GM19397 (cell line): ENCODE data around the gene OSTM1.
"Not testable (repeated sequence)": the region's sequence is repeated elsewhere in the genome, so short reads cannot be mapped to it uniquely, and the experiment has no call there.

ENCODE experiments used
- ATAC-seq: cut with Tn5 transposase; IDR thresholded peaks from one replicate; pipeline ENCODE4 v1.9.1; 2021; ENCODE audit warnings: mild to moderate bottlenecking, moderate library complexity; ENCODE audit not compliant: unreplicated experiment

Gene OSTM1

DNA sequence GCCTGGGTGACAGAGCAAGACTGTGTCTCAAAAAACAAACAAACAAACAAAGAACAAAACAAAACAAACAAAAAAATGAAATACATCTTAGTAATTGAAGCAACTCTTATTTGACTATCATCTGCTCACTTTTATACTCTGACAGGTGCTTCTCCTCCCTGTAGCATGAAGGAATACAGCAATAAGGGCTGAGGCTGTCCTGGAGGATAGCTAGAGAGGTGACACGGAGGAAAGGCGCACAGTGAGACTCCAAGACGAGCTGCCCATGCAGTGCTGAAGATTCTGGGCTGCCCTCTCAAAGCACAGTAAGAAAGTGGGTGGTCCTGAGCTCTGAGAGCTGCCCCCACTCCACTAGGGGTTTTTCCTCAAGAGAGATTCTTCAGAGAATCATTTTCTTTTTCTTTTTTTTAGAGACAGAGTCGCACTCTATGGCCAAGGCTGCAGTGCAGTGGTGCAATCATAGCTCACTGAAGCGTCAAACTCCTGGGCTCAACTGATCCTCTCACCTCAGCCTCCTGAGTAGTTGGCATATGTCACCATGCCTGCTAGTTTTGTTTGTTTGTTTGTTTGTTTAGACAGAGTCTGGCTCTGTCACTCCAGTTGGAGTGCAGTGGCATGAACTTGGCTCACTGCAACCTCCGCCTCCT is 50.0 kb downstream of the OSTM1 start:
- ATAC-seq, result no peak

DNA sequence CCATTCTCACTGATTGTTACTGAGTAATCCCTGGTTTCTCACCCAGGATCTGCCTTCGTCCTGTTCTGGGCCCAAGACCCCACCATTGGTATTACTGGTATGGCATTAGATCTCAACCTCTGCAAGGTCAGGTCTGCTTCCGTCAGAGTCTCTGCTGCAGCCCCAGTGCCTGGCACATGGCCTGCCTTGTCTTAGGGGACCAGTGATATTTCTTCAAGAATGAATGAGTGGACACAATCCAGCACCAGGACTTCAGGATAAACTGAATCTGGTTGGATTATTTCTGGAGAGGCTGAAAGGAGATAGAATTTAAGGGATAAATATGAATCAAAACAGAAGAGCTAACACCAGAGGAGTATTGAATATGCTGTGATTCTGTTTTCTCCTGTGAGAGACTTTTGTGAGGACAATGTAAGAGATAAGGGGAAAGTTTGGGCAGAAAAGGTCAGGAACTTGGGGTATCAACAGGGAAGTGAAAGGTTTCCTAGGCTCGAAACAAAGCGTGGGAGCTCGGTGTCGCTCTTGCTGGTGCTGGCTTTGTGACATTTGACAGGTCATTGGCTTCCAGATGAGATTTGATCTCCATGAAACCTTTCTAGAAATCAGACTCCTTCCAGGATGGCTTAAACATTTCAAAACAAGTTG is 53.9 kb downstream of the OSTM1 start:
- ATAC-seq, result no peak

DNA sequence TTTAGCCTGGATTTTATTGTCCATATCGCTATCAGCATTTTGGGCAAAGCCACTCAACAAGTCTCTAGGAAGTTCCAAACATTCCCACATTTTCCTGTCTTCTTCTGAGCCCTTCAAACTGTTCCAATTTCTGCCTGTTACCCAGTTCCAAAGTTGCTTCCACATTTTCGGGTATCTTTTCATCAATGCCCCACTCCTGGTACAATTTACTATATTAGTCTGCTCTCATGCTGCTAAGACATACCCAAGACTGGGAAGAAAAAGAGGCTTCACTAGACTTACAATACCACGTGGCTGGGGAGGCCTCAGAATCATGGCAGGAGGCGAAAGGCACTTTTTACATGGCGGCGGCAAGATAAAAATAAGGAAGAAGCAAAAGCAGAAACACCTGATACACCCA is 58.3 kb downstream of the OSTM1 start:
- ATAC-seq, result not testable (repeated sequence)

DNA sequence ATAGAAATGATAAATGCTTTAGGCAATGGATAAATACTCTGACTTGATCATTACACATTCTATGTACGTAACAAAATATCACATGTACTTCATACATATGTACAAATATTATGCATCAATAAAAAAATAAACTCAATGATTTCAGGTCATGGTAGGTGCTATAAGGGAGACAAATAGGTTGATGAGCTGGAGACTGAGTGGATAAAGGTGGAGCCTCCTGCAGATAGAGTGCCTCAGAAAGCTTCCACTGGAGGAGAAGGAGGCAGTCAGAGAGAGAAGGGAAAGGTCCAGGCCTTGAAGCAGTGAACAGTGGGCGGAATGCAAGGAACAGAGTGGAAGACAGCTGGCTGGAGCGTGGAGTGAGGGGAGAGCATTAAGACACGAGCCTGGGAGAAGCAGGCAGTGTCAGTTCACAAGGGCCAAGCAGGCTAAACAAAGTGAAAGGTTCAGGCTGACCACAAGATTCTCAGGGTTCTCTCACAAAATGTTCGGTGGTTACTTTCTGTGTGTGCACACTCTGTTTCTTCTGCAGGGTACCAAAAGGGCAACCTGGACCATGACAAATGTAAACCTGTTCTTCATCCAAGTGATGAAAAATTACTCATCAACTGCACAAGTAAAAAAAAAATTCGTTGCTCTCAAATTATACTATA is 60.6 kb downstream of the OSTM1 start:
- no peak for ATAC-seq

DNA sequence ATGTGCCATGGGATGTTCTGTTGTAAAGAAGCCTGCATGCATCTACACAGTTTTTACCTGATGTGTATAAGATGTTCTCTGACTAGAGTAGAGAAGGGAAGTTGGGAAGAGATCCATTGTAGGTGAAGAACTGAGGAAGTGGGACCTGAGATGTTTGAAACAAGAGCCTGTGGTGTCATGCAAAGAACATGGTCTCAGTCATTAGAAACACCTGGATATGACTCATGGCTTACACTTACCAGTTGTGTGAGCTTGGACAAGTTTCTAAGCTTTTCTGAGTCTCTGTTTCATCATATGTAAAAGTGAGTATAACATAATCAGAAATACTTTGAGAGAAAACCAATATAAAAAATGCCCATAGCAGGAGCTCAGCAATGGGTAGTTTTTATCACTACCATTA is 64.6 kb downstream of the OSTM1 start:
- ATAC-seq, result no peak

DNA sequence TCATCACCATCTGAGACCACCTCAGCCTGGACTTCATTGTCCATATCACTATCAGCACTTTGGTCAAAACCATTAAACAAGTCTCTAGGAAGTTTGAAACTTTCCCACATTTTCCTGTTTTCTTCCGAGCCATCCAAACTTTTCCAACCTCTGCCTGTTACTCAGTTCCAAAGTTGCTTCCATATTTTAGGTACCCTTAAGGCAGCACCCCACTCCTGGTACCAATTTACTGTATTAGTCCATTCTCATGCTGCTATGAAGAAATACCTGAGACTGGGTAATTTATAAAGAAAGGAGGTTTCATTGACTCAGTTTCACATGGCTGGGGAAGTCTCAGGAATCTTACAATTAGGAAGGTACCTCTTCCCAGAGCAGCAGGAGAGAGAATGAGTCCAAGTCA is 65.3 kb downstream of the OSTM1 start:
- ATAC-seq, result not testable (repeated sequence)

DNA sequence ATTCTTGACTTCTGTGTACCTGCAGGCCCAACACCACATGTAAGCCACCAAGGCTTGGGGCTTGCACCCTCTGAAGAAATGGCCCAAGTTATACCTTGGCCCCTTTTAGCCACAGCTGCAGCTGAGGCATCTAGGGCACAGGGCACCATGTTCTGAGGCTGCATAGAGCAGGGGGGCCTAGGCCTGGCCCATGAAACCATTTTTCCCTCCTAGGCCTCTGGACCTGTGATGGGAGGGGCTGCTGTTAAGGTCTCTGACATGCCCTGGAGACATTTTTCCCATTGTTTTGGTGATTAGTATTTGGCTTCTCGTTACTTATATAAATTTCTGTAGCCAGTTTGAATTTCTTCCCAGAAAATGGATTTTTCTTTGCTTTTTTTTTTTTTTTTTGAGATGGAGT is 66.2 kb downstream of the OSTM1 start:
- no peak for ATAC-seq

DNA sequence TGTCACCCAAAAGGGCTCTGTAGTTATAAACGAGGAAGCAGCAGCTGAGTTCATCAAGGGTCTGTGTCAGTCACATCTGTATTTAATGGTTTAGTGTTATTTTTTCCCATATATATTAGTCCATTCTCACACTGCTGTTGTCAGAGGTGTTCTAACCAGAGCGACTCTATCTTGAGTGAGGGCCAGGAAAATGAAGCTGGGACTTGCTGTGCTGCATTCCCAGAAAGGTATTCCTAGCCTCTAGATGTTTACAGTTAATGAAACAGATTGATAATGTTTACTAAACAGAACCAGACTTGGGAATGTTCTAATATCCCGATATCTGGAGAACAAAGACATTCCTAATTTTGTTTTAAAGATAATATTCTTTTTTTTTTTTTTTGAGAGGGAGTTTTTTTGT is 68.6 kb downstream of the OSTM1 start:
- no peak for ATAC-seq

DNA sequence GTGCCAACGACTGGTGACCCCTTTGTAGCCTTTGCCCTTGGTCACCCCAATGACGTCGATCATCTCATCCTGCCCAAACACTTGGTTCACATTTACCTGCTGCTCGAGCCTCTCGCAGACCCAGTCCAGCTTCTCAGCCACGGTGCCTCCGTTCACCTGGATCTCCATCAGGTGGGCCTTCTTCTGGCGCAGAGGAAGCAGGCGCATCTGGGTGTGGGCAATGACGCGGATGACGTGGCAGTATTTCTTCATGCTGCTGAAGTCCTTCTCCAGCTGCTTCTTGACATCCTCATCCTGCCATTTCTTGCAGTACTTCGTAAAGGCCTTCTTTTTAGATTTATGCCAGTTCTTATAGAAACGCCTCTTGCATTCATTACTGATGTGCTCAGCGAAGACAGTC is 69.7 kb downstream of the OSTM1 start:
- ATAC-seq, result no peak

DNA sequence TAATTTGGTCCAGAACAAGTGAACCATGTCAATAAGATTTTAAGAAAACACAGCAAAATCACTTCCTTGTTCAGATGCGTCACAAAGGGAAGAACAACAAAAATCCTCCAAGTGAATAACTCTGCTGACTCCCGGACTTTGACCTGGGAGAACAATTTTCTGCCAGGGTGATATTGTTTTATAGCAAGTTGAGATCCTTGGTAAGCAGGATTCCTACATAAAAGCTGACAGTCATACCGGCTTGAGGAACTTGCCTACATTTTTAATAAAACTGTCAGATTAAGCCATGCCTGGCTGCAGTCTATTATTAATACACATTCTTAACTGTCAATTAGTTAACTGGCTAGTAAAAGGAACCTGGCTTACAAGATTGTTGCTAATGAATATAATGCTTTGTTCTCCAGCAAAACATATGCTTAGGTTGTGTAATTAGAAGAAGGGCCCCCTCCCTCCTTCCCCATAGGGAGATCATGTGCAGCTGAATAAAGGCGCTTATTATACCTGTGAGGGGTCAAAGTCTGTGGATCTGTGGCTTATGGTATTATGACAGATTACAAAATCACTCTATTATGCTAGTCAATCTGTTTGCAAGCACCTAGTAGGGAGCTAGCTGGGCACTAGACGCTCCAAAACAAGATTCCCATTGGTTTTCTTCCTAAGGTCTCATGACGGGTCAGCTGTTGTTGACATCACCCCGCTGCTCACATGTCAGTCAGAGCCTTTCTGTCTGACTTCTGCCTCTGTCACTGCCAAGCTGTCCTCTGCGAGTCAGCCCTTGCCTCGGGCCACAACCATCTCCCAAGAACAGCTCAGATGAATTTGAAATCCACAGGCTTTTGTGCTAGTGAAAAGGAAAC is 71.9 kb downstream of the OSTM1 start:
- no peak for ATAC-seq

DNA sequence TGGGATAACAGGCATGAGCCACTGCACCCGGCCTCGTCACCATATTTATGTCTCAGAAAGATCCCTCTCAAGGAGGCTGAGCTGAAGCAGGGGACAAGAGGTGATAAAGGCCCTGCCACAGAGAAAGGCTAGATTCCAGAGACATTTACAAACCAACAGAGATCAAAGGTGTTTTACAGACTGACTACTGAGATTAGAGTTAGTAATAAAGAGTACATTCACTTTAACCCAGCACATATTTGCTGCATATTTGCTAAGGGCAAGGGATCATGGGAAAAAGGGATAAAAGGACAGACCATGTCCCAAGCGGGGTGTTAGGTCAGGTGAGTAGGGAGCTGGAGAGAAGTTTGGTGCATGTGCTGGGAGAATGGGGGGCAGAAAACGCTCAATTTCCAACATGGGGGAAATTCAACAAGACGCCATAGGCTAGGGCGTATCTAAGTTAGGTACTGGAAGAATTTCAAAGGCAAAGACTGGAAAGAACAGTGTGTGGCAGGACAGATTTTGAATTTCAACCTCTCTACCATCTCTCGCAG is 72.8 kb downstream of the OSTM1 start:
- ATAC-seq, result no peak

DNA sequence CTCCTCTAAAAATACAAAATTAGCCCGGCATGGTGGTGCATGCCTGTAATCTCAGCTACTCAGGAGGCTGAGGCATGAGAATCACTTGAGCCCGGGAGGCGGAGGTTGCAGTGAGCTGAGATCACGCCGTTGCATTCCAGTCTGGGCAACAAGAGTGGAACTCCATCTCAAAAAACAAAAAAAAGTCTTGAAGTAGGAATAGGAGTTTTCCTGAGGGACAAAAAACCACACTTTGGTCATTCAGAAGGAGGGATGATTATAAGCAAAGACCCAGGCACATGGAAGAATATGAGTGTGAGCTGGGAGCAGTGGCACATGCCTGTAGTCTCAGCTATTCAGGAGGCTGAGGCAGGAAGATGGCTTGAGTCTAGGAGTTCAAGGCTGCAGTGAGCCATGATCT is 74.3 kb downstream of the OSTM1 start:
- not testable (repeated sequence) for ATAC-seq

DNA sequence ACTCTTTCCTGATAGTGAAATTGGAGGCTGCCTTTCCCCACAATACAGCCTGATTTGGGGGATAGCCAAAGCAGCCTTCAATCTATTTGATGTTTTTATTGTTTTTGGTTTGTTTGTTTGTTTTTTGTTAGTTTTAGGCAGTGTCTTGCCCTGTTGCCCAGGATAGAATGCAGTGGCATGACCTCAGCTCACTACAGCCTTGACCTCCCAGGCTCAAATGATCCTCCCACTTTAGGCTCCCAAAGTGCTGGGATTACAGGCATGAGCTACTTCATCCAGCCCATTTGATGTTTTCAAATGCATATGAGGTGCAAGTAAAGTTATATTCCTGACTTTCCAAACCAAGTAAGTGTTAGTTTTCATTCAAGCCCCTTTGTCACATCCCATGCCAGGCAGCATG is 75.2 kb downstream of the OSTM1 start:
- ATAC-seq, result no peak

DNA sequence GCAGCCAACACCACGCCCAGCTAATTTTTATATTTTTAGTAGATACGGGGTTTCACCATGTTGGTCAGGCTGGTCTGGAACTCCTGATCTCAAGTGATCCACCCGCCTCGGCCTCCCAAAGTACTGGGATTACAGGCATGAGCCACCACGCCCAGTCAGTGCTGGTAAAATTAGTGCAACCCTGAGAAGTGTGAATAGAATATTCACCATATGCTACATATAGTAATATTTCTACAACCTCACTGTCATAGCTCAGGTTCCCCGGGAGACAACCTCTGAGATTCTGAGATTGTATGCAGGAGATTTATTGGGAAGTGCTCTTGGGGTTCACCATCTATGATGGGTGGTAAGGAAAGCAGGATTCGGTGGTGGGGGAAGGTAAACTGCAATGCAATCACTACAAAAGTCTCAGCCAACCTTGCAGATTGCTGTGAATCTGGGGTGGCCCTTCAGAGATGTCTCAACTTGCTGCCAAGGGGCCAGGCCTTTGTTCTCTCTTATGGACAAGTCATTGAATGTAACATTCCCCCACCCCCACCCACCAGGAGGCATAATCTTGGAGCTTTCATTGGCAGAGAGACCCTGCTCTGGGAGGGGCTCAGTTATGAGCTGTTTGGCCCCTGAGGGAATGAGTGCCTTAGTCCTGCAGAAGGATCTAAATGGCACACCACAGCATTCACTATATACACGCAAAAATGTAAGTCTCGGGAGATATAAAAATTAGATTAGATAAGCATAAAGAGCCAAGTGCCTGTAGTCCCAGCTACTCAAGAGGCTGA is 82.6 kb downstream of the OSTM1 start:
- no peak for ATAC-seq
